Transverse colon (tissue), 4 donors: ENCODE measurements around the gene NLRP11. TPM values are rescaled to one million over a fixed set of nuclear protein-coding genes. Genes with fewer than 3 reads are reported as not detected.

Source experiments
- DNase-seq: peaks from one replicate; pipeline ENCODE4 v3.0.0-alpha.2; 2019
- H3K27ac ChIP-seq, 4 donors: fragments of 200-600 bp; sonication (generic); 2 replicates each; pipeline ENCODE4 v1.5.1; 2016 to 2018; ENCODE audit warnings: inconsistent platforms in 4 of 4
- H3K27me3 ChIP-seq: fragments of 200-600 bp; sonication (generic); 2 replicates; pipeline ENCODE4 v1.5.1; 2017; ENCODE audit warnings: inconsistent platforms
- H3K36me3 ChIP-seq, 4 donors: fragments of 200-600 bp; sonication (generic); 2 replicates each; pipeline ENCODE4 v1.5.1; 2017 to 2019; ENCODE audit warnings: inconsistent platforms in 4 of 4
- H3K4me1 ChIP-seq, 4 donors: fragments of 200-600 bp; sonication (generic); 2 replicates each; pipeline ENCODE4 v1.5.1; 2017 to 2020; ENCODE audit warnings: inconsistent platforms in 4 of 4
- H3K4me3 ChIP-seq, 4 donors: fragments of 200-600 bp; sonication (generic); 1 replicate in 1 of 4; 2 replicates in 3 of 4; pipeline versions ENCODE4 v1.5.1 to v1.6.1; 2017 to 2019; ENCODE audit warnings: inconsistent platforms in 4 of 4
- H3K9me3 ChIP-seq, 2 donors: fragments of 200-600 bp; sonication (generic); 2 replicates each; pipeline ENCODE4 v1.5.1; 2017 to 2019; ENCODE audit warnings: inconsistent platforms in 2 of 2
- EP300 ChIP-seq: sonication (generic); formaldehyde crosslinking; IDR thresholded peaks from one replicate; pipeline ENCODE4 v1.6.1; 2017; ENCODE audit warnings: antibody characterized with exemption, low read depth
- POLR2A ChIP-seq: fragments of 450-650 bp; IDR thresholded peaks from one replicate; pipeline ENCODE4 v1.6.1; 2016; ENCODE audit warnings: antibody characterized with exemption, mild to moderate bottlenecking, moderate library complexity
- POLR2AphosphoS5 ChIP-seq, 3 donors: sonication (generic); formaldehyde crosslinking; IDR thresholded peaks; one replicate each; pipeline ENCODE4 v1.6.1; 2016; ENCODE audit warnings: antibody characterized with exemption in 3 of 3
- WGBS, 2 donors: methylation state at CpG; one replicate each; pipeline ENCODE4 v1.1.5; 2018; ENCODE audit warnings: low coverage in 1 of 2; 5-methylcytosine and 5-hydroxymethylcytosine counted together
- in situ Hi-C, 4 donors: fragments of 200-750 bp; cut with MboI; loops; one replicate each; pipeline versions ENCODE4 v1.15.0 to v1.15.1; 2017; ENCODE audit warnings: low sequenced_read_pairs in 3 of 4, low pct_ligation_motif_present in 1 of 4, low pct_unique_long_range_greater_than_20kb in 1 of 4
- intact Hi-C: fragments of 100-400 bp; cut with DNase I; formaldehyde crosslinking; loops from one replicate; pipeline ENCODE4 v1.15.1; 2023; ENCODE audit warnings: low total_unique reads
- total RNA-seq, 4 donors: library from RNA; depleted of rRNA; stranded (reverse); fragments of >200 nt; gene quantifications; one replicate each; pipeline ENCODE4 v1.1.0, GENCODE V29; 2016
- TF ChIP-seq, protein P1 (sequence below), 5 experiments: fragments of 200-600 bp in 3 of 5; fragments of 450-650 bp in 2 of 5; sonication (generic) in 3 of 5; IDR thresholded peaks; 1 replicate in 2 of 5; 2 replicates in 3 of 5; pipeline ENCODE4 v1.5.1; 2016 to 2017; ENCODE audit warnings: antibody characterized with exemption in 5 of 5, inconsistent platforms in 3 of 5, mild to moderate bottlenecking in 2 of 5, moderate library complexity in 1 of 5

The NLRP11 gene
- total RNA-seq: not detected

DNA sequence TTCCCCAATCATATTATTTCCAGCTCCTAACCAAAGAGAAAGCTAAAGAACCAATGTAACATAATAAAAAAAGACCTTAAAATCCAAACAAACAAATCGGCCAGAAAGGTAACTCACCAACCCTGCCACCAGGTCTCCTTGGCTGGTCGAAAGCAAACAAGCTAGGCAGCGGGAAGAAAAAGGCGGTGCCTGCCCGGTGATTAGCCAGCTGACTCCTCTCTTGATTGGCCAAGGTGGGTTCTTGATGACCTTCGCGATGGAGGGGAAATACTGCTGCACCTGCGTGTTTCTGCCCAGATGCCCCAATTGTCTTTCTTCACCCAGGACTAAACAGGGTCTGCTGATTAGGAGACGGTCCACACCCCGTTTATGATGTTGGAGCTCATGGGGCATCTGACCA, at the start of gene NLRP11:
Gene NLRP11, minus strand, starts transcription at position 154 of the 400 bp plus-strand sequence. CDS start 13,825 bp downstream, outside the sequence.
- intact Hi-C loops (no loop called here), in situ Hi-C loops (no loop called here)
- no peak for DNase-seq
- no peaks in the 10 kb centered on the region for H3K4me1 ChIP-seq
- no peak within 1 kb of the TSS for H3K27ac ChIP-seq
- H3K9me3 ChIP-seq: no peaks in the 10 kb centered on the region
- TF ChIP-seq, protein P1, sequence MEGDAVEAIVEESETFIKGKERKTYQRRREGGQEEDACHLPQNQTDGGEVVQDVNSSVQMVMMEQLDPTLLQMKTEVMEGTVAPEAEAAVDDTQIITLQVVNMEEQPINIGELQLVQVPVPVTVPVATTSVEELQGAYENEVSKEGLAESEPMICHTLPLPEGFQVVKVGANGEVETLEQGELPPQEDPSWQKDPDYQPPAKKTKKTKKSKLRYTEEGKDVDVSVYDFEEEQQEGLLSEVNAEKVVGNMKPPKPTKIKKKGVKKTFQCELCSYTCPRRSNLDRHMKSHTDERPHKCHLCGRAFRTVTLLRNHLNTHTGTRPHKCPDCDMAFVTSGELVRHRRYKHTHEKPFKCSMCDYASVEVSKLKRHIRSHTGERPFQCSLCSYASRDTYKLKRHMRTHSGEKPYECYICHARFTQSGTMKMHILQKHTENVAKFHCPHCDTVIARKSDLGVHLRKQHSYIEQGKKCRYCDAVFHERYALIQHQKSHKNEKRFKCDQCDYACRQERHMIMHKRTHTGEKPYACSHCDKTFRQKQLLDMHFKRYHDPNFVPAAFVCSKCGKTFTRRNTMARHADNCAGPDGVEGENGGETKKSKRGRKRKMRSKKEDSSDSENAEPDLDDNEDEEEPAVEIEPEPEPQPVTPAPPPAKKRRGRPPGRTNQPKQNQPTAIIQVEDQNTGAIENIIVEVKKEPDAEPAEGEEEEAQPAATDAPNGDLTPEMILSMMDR (IDR thresholded peaks at IDR 0.05): no peak
- no peak for TF ChIP-seq POLR2A
- no peak for TF ChIP-seq EP300
- no peak for TF ChIP-seq POLR2AphosphoS5 (IDR thresholded peaks at IDR 0.05)
- no peak within 1 kb of the TSS for H3K4me3 ChIP-seq
- H3K36me3 ChIP-seq: no peaks in the 10 kb centered on the region
- 68% methylated on average over 10 of the region's 10 CpGs; no CpG with 5 or more reads in 1 of the 2 donors for WGBS, 2 donors
- peaks cover 11% of the 10 kb centered on the region for H3K27me3 ChIP-seq

DNA sequence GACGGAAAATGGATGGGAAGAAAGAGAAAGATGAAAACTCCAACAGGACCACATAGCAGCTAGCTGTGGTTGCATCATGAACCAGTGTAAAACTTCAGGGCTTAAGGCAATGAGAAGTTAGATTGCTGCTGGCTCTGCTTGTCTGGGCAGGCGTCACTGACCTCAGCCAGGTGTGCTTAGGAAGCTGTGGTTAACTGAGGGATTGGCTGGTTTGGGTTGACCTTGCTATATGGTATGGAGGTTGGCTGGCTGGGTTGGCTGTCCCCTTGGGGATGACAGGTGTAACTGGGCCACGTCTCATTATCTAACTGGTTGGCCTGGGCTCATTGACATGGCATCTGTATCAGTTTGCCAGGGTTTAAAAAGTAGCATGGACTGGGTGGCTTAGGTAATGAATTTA, 45.4 kb upstream of the NLRP11 start:
- Histone ChIP-seq H3K4me1 (no peaks in the 10 kb centered on the region), H3K36me3 (no peaks in the 10 kb centered on the region), H3K4me3 (no peak overlapping the region), H3K27ac (no peak overlapping the region), H3K9me3 (no peaks in the 10 kb centered on the region), H3K27me3 (no peaks in the 10 kb centered on the region)
- 43 to 80% methylated on average over 1 to 3 of the region's 3 CpGs for WGBS, 2 donors
- DNase-seq: no peak
- intact Hi-C loops (no loop called here), in situ Hi-C loops (no loop called here)
- TF ChIP-seq EP300 (no peak), POLR2AphosphoS5 (IDR thresholded peaks at IDR 0.05) (no peak), POLR2A (no peak)
- TF ChIP-seq, protein P1 (IDR thresholded peaks at IDR 0.05): no peak

DNA sequence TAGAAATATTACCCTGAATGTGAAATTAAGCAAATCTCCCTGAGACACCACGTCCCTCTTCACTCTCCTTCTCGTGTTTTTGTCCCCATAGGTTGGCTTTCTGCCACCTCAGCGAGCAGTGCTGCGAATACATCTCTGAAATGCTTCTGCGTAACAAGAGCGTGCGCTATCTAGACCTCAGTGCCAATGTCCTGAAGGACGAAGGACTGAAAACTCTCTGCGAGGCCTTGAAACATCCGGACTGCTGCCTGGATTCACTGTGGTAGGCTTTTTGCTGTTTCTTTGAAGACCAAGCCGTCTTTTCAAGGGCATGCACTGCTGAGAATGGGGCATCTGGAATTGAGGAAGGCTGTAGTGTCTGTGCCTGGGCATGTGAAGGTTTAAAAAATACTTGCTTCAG, 38.9 kb upstream of the NLRP11 start:
- in situ Hi-C loops: no loop called here
- Histone ChIP-seq H3K9me3 (no peaks in the 10 kb centered on the region), H3K4me3 (no peak overlapping the region), H3K27me3 (no peaks in the 10 kb centered on the region), H3K4me1 (no peaks in the 10 kb centered on the region), H3K36me3 (no peaks in the 10 kb centered on the region), H3K27ac (no peak overlapping the region)
- WGBS, 2 donors: 76 to 83% methylated on average over 5 to 11 of the region's 11 CpGs
- no peak for DNase-seq
- TF ChIP-seq EP300 (no peak), POLR2AphosphoS5 (IDR thresholded peaks at IDR 0.05) (no peak), POLR2A (no peak)
- TF ChIP-seq, protein P1 (IDR thresholded peaks at IDR 0.05): no peak
- intact Hi-C loops: no loop called here

DNA sequence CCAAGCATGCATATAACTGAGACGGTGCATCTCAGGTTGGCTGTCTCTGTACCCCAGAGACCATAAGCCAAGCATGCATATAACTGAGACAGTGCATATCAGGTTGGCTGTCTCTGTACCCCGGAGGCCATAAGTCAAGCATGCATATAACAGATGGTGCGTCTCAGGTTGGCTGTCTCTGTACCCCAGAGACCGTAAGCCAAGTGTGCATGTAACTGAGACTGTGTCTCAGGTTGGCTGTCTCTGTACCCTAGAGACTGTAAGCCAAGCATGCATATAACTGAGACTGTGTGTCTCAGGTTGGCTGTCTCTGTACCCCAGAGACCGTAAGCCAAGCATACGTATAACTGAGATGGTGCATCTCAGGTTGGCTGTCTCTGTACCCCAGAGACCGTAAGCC, 35.3 kb upstream of the NLRP11 start:
- intact Hi-C loops: no loop called here
- Histone ChIP-seq H3K27me3 (no peaks in the 10 kb centered on the region), H3K36me3 (no peaks in the 10 kb centered on the region), H3K9me3 (peaks cover 0 to 4% of the 10 kb centered on the region in 2 donors), H3K27ac (no peak overlapping the region), H3K4me3 (no peak overlapping the region), H3K4me1 (no peaks in the 10 kb centered on the region)
- TF ChIP-seq, protein P1 (IDR thresholded peaks at IDR 0.05): no peak
- TF ChIP-seq POLR2AphosphoS5 (IDR thresholded peaks at IDR 0.05) (no peak), EP300 (no peak), POLR2A (no peak)
- WGBS, 2 donors: 76% methylated on average over 7 of the region's 7 CpGs; no CpG with 5 or more reads in 1 of the 2 donors
- in situ Hi-C loops: no loop called here
- no peak for DNase-seq
